Retinal pigment epithelial cell (primary cell): ENCODE measurements around the gene TWF2.

Source experiments
- DNase-seq: peaks from one replicate; pipeline ENCODE4 v3.0.0-alpha.2; 2010; ENCODE audit warnings: low read depth
- H3K4me3 ChIP-seq: 2 replicates; pipeline ENCODE4 v1.5.1; 2011; ENCODE audit warnings: mild to moderate bottlenecking, low read length, control low read depth, moderate library complexity
- CTCF ChIP-seq: conservative IDR thresholded peaks from 2 replicates; pipeline ENCODE4 v1.5.1; 2011; ENCODE audit warnings: low read depth, low read length, control low read depth, inconsistent platforms

The TWF2 gene

GRCh38 chr3:52270252-52270754, 31.3 kb upstream of the TWF2 start:
- no peak for TF ChIP-seq CTCF
- H3K4me3 ChIP-seq = no peak overlapping the region
- DNase-seq = no peak

DNA sequence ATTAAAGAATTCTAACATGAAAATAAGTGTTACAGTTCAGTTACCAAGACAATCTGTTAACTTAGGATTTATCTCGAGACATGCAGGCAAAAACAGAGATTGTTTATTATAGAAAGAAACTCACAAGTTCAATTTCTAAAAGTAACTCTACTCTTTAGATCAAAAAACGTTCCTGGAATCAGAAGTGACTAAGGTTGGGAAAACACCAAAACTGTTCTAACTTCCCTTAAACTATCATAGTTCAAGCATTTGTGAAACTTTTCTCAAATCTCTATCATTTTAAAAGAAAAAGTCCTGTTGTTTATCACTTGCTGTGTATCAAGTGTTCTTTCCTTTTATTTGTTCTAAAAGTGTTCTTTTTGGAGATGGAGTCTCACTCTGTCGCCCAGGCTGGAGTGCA, 30.8 kb upstream of the TWF2 start:
- TF ChIP-seq CTCF = no peak
- no peak overlapping the region for H3K4me3 ChIP-seq
- DNase-seq = no peak

DNA sequence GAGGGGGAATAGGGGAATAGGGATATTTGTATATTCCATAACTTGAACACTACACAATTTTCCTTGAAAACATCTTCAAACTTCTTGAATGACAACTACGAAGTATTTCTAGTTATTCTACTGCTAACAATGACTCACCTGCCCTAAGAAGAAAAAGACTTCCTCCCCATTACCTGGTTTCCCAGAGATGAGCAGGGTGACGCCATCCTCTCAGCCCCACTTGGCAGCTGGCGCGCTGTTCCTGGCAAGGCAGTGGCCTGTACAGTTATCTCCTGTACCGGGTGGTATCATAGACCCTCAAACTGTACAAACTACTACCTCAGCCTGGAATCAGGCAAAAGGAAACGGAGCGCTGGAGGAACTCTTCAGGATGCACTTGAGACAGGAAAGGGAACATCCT, 29.1 kb upstream of the TWF2 start:
- no peak for TF ChIP-seq CTCF
- DNase-seq = no peak
- H3K4me3 ChIP-seq = no peak overlapping the region

GRCh38 chr3:52265387-52265786, 26.4 kb upstream of the TWF2 start:
- DNase-seq = no peak
- TF ChIP-seq CTCF = no peak
- no peak overlapping the region for H3K4me3 ChIP-seq

DNA sequence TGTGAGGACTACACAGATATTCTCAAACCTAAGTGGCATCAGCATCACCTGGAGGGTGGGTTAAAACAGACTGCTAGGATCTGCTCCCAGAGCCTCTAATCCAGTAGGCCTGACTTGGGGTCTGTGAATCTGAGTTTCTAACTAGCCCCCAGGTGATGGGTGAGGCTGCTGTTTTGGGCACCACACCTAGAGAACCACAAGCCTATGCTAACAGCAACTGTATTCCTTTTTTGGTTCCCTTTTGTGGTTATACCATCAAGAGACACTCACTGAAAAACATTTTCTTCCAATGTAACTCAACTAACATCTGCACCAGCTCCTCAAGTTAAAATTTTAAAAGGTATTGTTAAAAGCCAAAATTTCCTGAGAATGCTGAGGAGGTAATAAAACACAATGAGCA, 23.5 kb upstream of the TWF2 start:
- no peak for DNase-seq
- no peak for TF ChIP-seq CTCF
- H3K4me3 ChIP-seq = no peak overlapping the region

DNA sequence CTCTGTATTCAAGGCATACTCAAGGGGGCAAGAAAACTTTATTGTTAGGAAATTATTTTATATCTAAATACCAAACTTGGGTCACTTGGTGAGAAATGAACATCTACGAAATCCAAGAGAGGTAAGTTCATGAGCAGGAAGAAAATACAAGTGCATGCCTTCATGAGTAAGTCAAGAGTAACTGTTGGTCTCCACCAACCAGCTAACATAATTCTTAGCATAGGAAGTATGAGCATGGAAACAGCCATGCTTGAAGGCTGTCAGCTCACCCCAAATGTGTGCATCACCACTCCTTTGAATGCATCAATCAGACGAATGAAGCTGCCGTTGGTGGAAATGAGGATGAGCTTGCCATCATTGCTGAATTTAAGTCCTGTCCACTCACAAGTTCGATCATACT, 20.5 kb upstream of the TWF2 start:
- no peak for TF ChIP-seq CTCF
- no peak overlapping the region for H3K4me3 ChIP-seq
- no peak for DNase-seq

DNA sequence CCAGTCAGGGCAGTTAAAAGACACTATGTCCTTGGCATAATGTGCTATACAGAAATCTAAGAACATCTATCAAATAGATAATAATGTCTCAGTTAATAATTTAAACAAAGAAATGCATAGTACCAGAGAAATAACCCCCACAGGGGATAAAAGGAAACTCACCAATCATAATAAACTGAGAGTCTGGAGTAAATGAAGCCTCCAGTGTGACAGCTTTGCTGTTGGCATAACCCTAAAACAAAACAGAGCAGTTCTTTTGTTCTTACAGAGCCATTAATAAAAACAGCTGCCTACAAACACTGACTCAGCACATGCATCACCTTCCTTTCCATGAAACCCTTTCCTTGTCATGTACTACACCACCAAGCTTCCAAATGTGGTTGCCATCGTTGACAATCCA, 20.1 kb upstream of the TWF2 start:
- TF ChIP-seq CTCF = no peak
- DNase-seq = no peak
- no peak overlapping the region for H3K4me3 ChIP-seq
